GM21423 (cell line): ENCODE data around the gene SLC9A3.
"Not testable (repeated sequence)": the region's sequence is repeated elsewhere in the genome, so short reads cannot be mapped to it uniquely, and the experiment has no call there.

Experiments used
- ATAC-seq: cut with Tn5 transposase; IDR thresholded peaks from one replicate; pipeline ENCODE4 v1.9.1; 2021; ENCODE audit warnings: mild to moderate bottlenecking, moderate library complexity; ENCODE audit not compliant: unreplicated experiment

Gene SLC9A3

DNA sequence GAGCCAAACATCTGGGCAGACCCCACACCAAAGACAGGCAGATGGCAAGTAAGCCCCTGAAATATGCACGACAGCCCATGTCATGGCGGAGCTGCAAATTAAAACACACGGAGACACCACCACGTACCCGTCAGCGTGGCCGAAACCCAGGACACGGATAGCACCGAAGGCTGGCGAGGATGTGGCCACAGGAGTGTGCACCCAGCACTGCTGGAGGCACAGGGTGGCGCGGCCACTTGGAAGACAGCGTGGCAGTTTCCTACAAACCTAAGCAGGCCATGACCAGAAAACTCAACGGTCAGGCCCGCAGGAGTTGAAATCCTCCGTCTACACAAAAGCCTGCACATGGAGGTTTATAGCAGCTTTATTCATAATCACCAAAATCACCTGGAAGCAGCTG lies 12.8 kb downstream of the SLC9A3 start:
- no peak for ATAC-seq

DNA sequence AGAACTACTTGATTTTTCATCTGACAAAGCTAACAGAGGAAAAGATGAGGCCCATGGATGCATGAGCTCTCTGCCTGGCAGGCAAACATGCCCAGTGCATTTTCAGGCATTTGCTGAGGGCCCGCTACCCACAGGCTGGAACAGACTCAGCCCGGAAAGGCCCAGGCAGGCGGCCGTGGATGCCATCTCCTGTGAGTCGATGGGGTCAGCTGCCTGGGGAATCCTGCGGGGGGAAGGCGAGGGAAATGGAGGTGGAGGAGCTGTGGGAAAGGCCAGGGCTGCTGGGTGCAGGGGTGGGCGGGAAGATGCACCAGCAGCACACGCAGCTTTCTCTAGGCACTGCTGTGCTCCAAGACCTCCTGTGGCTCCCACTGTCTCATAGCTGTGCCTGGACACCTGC lies 13.7 kb downstream of the SLC9A3 start:
- no peak for ATAC-seq

DNA sequence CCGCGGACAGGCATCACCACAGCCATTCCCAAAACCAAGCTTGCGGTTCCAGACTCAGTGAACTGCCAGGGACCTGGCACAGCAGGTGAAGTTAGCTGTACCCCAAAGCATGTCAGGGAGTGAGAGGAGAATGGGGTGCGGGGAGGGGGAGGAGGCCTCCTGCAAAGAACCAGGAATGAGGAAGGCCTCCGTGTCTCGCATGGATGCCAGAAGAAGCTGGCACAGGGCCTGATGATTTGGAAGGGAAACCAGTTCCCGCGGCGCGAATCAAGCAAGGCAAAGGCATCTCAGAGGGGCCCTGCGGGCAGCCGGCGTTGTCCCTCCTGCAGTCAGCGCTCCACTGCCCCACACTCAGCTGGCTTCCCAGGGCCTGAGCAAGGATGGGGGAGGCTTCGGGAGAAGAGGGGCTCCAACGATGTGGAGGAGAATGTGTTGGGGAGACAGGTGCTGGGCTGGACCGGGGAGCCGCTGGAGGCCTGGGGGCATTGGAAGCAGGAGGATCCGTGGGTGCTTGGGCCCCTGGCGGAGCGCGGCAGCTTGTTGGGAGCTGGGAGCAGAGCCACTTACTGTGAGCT lies 14.6 kb downstream of the SLC9A3 start:
- ATAC-seq = no peak

DNA sequence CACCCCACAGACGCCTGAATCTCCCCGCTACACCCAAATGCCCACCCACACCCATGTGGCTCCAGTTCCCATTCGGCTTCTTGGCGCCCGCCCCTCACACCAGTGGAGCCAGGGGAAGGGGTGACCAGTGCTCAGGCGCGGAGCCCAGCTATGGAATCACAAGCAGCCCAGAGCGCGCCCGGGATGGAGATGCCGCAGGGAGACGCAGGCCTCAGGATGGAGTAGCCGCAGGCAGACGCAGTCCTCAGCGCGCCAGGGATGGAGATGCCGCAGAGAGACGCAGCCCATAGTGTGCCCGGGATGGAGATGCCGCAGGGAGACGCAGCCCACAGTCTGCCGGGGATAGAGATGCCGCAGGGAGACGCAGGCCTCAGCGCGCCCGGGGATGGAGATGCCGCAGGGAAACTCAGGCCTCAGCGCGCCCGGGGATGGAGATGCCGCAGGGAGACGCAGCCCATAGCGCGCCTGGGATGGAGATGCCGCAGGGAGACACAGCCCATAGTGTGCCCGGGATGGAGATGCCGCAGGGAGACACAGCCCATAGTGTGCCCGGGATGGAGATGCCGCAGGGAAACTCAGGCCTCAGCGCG lies 16.2 kb downstream of the SLC9A3 start:
- ATAC-seq = not testable (repeated sequence)

DNA sequence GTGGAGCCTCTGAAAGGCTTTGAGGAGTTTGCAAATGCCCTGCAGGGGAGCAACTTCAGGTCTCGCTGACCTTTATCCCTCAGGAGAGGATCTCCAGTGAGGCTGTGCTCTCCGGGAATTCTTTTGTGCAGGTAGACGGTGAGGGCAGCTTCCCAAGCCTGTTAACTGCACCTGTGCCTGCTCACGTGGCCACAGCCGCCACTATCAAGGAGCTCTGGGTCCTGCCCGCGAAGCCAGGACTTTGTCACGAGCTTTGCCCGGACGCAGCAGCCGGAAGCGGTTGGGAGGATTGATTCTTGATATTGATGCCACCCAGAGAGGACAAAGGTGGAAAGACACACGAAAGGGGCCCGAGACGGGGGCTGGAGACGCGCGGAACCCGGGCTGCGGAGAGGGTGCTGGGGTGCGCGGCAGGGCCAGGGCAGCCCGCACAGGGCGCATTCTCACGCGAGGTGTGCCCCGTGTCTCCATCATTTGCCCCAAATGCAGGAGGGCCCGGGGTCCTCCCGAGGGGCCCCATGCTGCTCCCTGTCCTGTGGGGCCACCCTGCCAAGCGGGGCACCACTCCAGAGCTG lies 18.2 kb downstream of the SLC9A3 start:
- ATAC-seq = no peak

DNA sequence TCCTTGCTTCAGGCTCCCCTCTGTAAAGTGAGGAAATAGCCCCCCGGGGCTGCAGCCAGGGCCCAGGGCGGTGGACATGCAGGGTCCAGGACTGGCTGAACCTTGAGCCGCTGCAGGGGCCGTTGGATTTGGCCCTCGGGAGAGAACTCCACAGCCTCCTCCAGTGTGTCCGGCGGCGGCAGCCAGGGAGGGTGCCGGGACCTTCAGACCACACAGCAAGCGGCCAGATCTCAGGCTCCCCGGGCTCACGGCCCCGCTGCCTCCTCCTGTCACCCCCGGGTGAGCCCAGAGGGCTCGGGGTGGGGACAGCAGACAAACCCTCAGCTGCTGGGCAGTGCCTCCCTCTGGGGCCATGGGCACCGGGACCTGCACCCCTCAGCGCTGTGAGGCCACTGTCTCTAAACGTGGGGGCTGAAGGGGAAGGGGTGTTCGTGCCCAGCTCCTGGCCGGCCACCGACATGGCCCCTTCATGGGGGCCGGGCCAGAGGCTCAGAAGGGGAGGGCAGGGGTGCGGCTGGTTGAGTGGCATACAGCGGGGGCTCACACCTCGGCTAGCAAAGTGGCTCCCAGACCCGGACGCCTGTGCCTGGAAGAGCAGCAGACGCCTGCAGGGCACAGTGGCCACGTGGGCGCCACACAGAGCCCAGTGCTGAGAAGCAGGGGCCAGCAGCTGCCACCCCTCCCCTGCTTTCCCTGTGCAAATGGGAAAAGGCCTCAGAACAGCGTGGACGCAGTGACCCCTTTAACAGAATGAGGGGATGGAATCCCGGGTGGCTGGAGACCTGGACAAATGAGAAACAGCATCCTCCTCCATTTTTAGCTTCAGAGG lies 19.7 kb downstream of the SLC9A3 start:
- ATAC-seq = no peak

DNA sequence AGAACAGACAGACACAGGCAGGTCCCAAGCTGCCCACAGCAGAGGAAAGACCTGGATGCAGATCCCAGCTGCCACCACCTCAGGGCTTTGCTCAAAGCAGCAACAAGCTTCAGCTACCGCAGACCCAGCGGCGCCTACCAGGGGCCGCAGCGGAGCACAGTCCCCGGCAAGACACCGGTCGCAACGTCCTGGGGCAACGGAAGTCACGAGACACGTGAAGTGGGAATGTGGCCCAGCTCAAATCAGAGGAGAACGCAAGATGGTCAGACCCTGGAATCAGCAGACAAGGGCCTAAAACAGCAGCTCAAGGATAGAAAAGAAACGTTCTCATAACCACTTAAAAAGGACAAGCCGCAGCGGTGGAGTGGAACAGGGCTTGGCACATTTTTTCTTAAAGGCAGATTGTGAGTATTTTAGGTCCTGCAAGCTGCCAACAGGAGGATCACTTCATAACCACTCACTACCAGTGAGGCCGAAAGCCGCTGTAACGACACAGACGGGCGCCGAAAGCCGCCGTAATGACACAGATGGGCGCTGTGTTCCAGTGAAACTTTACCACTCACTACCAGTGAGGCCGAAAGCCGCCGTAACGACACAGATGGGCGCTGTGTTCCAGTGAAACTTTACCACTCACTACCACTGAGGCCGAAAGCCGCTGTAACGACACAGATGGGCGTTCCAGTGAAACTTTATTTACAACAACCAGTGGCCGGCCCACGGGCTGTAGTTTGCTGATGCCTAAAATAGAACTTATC lies 21.7 kb downstream of the SLC9A3 start:
- no peak for ATAC-seq

DNA sequence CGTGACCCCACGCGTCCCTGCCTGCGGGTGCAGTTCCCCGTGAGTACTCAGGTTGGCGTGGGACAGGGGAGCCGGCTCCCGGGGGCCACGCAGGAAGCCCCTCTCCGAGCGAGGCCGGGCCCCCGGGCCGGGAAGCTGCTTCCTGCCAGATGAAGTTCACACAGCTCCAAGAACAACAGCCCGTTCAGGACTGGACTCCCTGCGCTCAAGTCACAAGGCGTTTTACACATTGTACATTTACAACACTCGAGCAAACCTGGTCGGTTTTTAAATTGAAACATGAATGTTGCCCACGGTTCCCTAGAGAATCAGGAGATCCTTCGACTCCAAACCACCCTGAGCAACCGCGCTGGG lies 22.4 kb downstream of the SLC9A3 start:
- ATAC-seq = no peak

DNA sequence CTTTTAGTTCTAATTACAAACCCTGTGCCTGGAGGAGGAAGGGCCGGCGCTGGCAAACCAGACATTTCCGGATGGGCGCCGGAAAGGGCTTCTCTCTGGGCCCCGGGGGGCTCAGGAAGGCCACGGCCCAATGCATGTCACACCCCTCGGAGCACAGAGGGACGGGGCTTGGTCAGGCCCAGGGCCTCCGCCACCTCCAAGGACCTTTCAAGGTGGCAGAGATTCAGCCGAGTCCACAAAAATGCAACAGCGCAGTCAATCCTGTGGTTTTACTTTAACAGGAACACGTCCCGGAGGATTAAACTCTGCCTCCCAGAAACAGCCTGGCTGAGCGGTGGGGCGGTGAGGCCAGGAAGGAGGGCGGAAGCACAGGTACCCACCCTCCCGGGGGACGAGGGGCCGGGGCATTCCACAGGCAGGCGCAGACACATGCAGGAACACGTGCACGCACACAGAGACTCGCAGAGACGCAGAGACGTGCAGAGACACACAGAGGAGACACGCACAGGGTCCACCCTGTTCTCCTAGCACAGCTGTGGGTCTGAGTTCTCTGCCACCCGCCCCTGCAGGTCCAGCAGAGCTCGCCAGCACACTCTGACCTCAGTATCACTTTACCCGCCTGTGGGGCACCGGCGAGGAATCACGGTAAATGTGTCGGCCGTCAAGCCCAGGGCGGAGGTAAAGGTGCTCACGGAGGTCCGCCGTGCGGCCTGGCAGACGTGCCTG lies 23.0 kb downstream of the SLC9A3 start:
- no peak for ATAC-seq

DNA sequence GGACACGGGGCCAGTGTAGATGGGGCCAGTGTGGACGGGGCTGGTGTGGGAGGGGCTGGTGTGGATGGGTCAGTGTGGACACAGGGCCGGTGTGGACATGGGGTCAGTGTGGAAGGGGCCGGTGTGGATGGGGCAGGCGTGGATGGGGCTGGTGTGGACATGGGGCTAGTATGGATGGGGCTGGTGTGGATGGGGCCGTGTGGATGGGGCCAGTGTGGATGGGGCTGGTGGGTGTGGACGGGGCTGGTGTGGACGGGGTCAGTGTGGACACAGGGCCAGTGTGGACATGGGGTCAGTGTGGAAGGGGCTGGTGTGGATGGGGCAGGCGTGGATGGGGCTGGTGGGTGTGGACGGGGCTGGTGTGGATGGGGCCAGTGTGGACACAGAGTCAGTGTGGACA lies 23.8 kb downstream of the SLC9A3 start:
- ATAC-seq = no peak

DNA sequence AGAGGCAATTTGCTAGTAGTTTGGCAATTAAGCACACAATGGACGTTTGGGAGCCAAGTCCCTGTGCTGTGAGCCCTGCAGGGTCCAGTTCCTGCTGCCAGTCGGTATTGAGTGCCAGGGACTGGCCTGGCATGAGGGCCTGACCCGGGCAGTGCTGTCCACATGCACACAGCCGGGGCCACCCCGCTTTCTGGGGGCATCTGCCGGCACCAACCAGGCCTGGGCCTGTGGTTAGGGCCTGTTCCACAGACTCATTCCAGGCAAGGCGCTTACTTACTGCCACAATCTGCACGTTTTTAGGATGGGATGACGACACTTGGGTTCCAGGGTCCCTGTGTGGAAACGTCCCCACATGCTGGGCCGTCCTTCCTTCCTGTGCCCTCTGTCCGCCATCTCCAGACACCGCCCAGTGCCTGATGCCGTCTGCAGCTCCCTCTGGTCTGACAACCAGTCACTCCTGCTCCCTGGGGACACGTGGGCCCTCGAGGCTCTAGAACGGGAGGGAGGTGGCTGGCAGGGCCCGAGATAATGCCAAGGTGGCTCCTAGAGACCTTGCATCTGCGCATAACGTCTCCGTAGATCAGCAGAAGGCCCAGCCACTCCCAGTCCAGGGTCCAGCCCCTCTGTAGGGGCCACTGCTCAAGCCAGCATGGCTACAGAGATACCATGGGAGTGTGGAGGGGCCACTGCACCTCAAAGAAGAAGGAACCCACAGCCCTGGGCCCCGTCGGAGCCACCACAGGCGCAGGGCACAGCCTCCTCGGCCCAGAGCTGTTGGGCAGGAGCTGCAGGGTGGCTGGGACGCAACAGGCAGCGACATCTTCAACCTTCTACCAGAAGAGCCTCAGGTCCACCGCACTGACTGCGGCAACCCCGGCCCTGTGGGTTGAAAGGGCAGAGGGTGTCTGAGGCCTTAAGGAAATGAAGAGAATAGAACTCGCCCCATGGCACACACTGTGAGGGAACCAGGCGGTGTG lies 24.7 kb downstream of the SLC9A3 start:
- no peak for ATAC-seq

DNA sequence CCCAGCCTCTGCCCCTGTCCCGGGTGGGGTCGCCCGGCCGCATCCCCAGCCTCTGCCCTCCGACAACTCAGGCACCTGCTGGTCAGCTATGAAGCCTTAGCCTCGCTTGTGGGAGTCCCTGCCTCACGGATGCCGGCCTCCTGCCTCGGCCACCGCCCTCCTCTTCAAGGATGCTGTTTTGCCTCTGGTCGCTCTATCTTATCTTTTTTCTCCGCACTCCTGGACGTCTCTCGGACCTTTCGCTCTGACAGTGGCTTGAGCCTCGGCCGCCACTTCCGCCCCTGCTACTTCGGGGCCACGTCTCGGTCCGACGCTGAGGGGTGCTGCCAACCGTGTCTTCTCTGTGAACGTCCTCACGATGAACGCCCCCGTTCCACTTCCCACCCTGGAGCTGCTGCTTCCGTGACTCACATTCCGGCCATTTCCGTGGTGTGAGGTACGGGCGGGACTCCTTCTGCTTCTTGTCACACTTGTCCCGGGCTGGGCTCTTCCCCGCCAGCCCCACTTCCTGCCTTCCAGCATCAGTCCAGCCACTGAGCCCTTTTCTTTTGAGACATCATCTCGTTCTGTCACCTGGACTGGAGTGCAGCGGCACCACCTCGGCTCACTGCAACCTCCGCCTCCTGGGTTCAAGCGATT lies 26.3 kb downstream of the SLC9A3 start:
- ATAC-seq = no peak

DNA sequence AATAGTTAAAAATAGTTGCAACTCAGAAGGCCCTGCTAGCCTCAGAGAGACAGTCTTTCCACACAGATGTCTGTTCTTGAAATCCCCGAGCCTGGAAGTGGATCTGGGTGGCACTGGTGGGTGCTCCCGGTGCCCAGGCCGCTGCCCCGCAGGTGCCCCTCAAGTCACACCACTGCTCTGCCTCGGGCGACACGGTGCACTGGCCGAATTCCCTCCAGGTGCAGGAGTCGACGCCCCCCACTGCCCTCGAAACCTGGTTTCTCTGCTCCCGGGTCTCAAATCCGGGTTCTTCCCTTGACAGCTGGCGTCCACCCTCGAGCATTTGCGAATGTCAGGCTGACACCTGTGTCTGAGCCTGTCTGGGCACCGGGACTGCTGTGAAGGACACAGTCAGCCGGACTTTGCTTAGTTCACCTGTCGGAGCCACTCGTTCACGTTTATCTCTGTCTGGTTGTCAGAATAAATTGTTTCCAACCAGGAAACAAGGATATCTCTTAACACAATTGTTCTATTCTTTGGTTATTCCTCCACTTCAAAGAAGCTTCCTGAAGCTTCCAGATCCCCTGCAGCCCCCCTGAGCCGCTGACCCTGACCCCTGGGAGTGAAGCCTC lies 27.1 kb downstream of the SLC9A3 start:
- ATAC-seq = no peak

DNA sequence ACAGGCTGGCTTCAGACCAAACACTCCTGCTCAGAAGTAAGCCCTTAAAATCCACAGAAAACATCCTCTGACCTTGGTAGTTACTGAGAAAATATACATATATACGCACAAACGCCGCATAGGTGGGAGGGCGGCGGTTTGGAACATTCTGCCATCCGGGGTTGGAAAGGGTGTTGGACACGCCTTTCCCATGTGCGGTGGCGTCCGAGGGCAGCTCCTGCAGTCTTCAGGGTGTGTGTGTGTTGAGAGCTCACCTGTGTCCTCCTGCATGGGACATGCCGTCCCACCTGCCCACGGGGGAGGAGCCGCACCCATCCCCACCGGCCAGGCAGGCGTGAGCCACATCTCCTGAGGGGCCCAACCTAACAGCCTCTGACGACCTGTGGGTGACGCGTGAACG lies 28.2 kb downstream of the SLC9A3 start:
- ATAC-seq = no peak

DNA sequence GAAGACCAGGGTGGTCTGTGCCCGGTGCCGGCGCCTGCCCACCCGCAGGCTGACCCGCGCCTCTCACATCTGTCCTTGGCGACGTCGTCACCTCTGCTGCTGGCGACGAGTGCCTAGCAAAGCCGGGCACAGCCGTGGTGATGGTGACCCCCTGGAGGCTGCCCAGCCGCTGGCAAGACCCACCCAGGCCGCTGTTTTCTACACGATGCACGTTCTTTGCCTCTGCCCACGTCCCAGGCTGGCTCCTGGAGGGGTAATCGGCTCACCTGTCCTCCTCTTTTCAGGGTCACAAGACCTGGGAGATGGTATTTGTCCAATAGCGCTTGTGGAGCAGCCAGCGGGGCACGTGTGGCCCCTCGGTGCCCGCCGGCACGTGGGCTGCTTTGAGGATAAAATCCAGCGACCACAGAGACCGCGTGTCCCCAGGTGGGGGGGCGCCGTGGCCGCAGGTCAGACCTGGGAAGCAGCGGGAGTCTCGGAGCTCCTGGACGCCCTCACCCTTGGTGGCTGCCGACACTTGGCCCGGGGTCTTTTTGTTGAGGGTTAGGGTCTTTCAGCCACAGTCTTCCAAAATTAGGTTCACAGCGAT lies 29.5 kb downstream of the SLC9A3 start:
- ATAC-seq = no peak

DNA sequence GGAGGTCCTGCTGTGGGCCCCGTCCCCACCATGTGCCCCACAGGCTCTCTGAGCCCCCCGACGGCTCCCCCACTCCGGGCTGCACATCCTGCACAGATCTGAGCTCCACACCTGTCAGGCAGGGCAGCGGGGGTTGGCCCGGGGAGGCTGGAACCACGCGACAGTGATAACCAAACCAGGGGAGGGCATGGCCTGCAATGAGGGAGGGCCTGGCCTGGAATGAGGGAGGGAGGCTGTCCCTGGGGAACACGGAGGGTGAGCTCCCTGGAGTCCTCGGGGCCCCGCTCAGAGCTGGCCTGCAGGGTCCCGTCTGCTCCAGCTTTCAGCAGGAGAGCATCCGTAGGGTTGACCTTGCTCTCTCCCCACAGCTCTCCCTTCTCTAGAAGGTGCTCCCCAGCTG lies 30.5 kb downstream of the SLC9A3 start:
- no peak for ATAC-seq

DNA sequence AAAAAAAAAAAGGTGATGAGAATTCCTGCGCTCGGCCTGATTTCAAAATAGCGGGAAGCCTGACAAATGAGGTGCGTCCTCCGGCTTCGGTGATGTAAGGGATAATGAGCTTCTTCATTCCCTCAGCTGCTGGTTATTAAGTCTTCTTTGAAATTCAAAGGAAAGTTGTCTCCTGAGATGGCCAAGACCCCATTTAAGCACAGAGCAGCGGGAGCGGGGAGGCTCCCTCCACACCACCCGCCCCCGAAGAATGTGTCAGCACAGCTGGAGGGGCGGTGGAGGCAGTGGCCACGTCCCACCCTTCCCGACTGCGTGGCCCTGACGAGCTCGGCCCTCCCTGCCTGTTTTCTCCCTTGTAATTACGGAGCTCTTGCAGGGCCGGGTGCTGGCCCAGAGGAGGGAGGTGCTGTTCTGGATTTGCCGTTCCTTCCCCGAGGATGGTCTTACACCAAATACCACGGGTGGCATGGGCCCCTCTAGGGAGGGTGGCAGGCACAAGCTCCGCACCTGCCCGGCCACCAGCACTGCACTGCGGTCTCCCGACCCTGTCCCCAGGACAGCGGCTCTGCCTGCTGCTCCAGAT lies 31.0 kb downstream of the SLC9A3 start:
- ATAC-seq = no peak

DNA sequence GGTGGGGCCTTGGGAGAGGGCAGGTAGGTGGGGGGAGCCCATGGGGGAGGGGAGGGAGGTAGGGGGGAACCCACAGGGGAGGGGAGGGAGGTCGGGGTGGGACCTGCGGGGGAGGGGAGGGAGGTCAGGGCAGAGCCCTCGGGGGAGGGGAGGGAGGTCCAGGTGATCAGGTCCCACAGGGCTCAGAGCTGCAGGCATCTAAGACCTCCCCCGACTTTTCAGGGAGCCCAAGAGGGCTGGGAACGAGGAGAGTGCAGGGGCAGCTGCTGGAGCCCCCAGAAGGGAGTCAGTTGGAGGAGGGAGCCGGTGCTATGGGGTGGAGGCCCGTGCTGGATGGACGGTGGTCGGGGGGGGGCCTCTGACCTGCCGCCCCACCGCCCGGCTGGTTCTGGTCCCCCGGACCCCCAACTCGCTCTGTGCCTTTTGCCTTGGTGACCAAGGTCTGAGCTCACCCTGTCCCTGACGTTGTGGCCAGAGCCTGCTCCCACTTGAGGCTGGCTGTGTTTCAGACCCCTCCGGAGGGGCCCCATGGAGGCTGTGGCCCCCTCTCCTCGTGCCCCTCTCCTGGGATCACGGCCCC lies 31.8 kb downstream of the SLC9A3 start:
- no peak for ATAC-seq
